HepG2 (cell line): ENCODE results near the gene TCERG1. TPM values are rescaled to one million over a fixed set of nuclear protein-coding genes. Genes with fewer than 3 reads are reported as not detected.

ENCODE experiments used
- BRCA1 ChIP-seq: sonication (generic); formaldehyde crosslinking; IDR thresholded peaks from 2 replicates; pipeline ENCODE4 v1.4.0; 2020; ENCODE audit warnings: missing genetic modification reagents
- NKX3-1 ChIP-seq: sonication (generic); formaldehyde crosslinking; IDR thresholded peaks from 2 replicates; pipeline ENCODE4 v1.5.0; 2020; ENCODE audit warnings: missing genetic modification reagents
- NR2C2 ChIP-seq: sonication (generic); formaldehyde crosslinking; IDR thresholded peaks from 2 replicates; pipeline ENCODE4 v1.4.0; 2020; ENCODE audit warnings: missing genetic modification reagents, mild to moderate bottlenecking, moderate library complexity, borderline replicate concordance
- XBP1 ChIP-seq: sonication (generic); formaldehyde crosslinking; IDR thresholded peaks from 2 replicates; pipeline ENCODE4 v1.5.0; 2020; ENCODE audit warnings: missing genetic modification reagents
- ZNF232 ChIP-seq: sonication (generic); formaldehyde crosslinking; IDR thresholded peaks from 2 replicates; pipeline ENCODE4 v1.4.0; 2020; ENCODE audit warnings: missing genetic modification reagents, borderline replicate concordance
- polyA plus RNA-seq, 8 experiments: library from polyadenylated mRNA; depleted of rRNA in 3 of 8; stranded (reverse) in 7 of 8; unstranded in 1 of 8; fragments of >200 nt; fragmentation: Illumina TruSeq in 4 of 8; extraction: Trizol in 4 of 8; gene quantifications; 2 replicates each; pipeline versions ENCODE4 v1.2.1 to v1.2.3, GENCODE V29; 2011 to 2016; ENCODE audit warnings: low read depth in 4 of 8, missing spikeins in 1 of 8, mixed read lengths in 1 of 8; ENCODE audit not compliant: insufficient read depth in 1 of 8
- total RNA-seq, 5 experiments: library from RNA; depleted of rRNA; stranded (reverse); fragments of >200 nt; fragmentation: Illumina TruSeq; extraction: Trizol; gene quantifications; 2 replicates each; pipeline ENCODE4 v1.2.3, GENCODE V29; 2016; ENCODE audit warnings: low read depth in 1 of 5
- TF ChIP-seq, protein P1 (sequence below): sonication (generic); formaldehyde crosslinking; IDR thresholded peaks from 2 replicates; pipeline ENCODE4 v1.4.0; 2020; ENCODE audit warnings: missing genetic modification reagents

TCERG1 gene
- total and polyA plus RNA-seq, 2 of the 13 experiments (the other 11 are each of a cell fraction or from before 2014, with no cell fraction given), result 71.7 to 86.6 TPM

DNA sequence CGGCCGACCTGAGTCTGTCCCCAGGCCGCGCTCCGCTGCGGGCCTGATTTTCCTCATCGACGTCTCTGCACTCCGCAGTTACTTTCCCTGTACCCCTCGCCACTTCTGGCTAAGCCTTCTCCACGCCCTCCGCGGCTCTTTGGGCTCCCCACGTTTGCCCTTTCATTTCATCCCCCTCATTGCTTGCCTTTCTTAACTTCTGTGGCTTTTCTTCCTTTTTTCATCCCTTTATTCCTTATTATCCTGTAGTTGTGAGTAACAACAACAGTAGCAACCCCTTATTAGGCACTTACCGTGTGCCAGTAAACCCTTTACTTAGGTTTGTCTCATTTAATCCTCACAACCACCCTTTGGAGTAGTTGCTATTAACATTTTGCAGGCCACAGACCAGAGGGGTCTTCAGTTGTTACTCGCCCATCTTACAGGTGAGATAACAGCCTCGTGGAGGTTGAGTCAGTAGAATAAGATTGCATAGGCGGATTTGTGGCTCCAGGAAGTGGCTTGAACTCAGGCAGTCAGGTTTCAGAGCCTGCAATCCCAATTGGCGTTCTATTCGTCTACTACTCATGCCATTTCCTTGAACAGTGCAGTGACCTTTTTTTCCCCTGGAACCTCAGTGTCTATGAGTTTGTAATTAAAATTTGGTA is 724 bp downstream of the TCERG1 start (continued):
- TF ChIP-seq ZNF232 (CRISPR knock-in tag), result peak; percentile 7; the same call in 1 of the 2 replicates
- TF ChIP-seq NR2C2 (CRISPR knock-in tag), result 0 out of 2 replicates have a peak, but pooled peaks have one; percentile 26
- no peak for TF ChIP-seq NKX3-1 (CRISPR knock-in tag)
- TF ChIP-seq BRCA1 (CRISPR knock-in tag), result 0 out of 2 replicates have a peak, but pooled peaks have one; percentile 87
- 0 out of 2 replicates have a peak, but pooled peaks have one; percentile 38 for TF ChIP-seq XBP1 (CRISPR knock-in tag)
- TF ChIP-seq, protein P1, sequence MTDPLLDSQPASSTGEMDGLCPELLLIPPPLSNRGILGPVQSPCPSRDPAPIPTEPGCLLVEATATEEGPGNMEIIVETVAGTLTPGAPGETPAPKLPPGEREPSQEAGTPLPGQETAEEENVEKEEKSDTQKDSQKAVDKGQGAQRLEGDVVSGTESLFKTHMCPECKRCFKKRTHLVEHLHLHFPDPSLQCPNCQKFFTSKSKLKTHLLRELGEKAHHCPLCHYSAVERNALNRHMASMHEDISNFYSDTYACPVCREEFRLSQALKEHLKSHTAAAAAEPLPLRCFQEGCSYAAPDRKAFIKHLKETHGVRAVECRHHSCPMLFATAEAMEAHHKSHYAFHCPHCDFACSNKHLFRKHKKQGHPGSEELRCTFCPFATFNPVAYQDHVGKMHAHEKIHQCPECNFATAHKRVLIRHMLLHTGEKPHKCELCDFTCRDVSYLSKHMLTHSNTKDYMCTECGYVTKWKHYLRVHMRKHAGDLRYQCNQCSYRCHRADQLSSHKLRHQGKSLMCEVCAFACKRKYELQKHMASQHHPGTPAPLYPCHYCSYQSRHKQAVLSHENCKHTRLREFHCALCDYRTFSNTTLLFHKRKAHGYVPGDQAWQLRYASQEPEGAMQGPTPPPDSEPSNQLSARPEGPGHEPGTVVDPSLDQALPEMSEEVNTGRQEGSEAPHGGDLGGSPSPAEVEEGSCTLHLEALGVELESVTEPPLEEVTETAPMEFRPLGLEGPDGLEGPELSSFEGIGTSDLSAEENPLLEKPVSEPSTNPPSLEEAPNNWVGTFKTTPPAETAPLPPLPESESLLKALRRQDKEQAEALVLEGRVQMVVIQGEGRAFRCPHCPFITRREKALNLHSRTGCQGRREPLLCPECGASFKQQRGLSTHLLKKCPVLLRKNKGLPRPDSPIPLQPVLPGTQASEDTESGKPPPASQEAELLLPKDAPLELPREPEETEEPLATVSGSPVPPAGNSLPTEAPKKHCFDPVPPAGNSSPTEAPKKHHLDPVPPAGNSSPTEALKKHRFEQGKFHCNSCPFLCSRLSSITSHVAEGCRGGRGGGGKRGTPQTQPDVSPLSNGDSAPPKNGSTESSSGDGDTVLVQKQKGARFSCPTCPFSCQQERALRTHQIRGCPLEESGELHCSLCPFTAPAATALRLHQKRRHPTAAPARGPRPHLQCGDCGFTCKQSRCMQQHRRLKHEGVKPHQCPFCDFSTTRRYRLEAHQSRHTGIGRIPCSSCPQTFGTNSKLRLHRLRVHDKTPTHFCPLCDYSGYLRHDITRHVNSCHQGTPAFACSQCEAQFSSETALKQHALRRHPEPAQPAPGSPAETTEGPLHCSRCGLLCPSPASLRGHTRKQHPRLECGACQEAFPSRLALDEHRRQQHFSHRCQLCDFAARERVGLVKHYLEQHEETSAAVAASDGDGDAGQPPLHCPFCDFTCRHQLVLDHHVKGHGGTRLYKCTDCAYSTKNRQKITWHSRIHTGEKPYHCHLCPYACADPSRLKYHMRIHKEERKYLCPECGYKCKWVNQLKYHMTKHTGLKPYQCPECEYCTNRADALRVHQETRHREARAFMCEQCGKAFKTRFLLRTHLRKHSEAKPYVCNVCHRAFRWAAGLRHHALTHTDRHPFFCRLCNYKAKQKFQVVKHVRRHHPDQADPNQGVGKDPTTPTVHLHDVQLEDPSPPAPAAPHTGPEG (CRISPR knock-in tag), result peak; percentile 13; the same call in 1 of the 2 replicates
- TF ChIP-seq, all 625 proteins: peak for 41
